Measurements from ENCODE around the gene LUC7L2. TPM values are rescaled to one million over a fixed set of nuclear protein-coding genes. Genes with fewer than 3 reads are reported as not detected.

The LUC7L2 gene
- total RNA-seq = 28.2 and 35.6 TPM in 2 replicates

GRCh38 chr7:139359366-139360209 lies at the start of gene LUC7L2:
Gene LUC7L2 (plus strand): TSS chr7:139359894. CDS start chr7:139360262, 368 bp downstream.

DNA sequence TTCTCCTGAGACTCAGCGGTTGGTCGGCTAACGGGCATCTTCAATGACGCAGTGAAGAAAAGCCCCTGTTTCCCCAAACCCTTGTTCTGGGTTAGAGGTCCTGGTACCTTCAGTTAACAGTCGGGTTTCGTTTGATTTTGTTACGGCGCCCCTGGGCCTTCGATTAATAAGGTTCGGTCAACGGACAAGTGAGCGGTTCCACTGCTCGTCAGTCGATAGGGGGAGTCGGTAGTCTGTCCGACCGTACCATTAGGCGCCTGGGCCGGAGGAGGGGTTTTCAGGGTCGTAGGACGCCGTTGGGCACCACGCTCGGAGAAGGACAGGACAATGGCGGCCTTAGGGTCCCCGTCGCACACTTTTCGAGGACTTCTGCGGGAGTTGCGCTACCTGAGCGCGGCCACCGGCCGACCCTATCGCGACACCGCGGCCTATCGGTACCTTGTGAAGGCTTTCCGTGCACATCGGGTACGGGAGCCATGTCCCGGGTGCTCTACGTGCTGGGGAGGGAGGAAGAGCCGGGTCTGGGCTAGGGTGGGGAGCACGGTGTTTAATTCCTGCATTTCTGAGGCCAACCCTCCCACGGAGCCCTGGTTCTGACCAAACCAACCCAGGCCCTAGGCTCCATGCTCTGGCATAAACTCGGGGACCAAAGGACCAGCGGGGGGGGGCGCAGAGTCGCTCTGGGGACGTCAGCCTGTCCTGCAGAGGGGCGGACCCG lies 18.5 kb upstream of the LUC7L2 start, which contains the start of gene FMC1:
Gene FMC1, plus strand, starts transcription at position 280 of the 718 bp plus-strand sequence. Its CDS starts 48 bp downstream, at position 328.

Other genes starting within 250 kb of the LUC7L2 start
- 3.5 and 5.9 TPM in 2 replicates for gene UBN2, start 128.7 kb upstream of the LUC7L2 start, total RNA-seq
- 9.8 and 14.3 TPM in 2 replicates for gene FMC1, start 18.6 kb upstream of the LUC7L2 start, total RNA-seq
- under 0.01 TPM in 1 of 2 replicates, not detected in the other for gene KLRG2, start 123.8 kb downstream of the LUC7L2 start, total RNA-seq
- gene CLEC2L, start 163.8 kb downstream of the LUC7L2 start, total RNA-seq = not detected in 2 replicates

All from dermis lymphatic vessel endothelial cell (primary cell).